ENCODE results near the gene MAP4. TPM values are rescaled to one million over a fixed set of nuclear protein-coding genes. Genes with fewer than 3 reads are reported as not detected.

The MAP4 gene
- total RNA-seq = 160 and 170 TPM in 2 replicates

DNA sequence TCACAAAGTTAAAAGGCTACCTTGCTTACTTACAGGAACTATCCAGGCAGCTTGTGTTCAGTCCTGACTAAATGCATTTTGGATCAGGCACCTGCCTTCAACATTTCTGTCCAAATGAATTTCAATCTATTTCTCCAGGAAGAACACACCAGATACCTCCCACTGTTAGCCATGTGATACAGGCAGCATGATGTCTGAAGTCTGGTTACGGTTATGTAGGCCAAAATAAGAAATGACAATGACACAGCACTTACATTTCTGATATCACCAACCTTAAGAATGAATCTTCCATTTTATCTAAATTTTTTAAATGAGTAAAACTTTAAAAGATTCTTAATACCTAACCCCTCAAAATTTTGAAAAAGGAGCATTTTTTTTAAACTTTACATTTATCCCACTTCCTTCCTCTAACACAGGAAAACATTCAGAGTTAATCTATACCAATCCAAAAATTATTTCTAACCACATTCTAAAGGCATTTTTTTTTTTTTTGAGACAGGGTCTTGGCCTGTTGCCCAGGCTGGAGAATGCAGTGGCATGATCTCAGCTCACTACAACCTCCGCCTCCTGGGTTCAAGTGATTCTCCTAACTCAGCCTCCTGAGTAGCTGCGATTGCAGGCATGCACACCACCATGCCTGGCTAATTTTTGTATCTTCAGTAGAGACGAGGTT, at the start of gene MAP4:
Gene MAP4 (minus strand): TSS at position 116 of the 673 bp plus-strand sequence. CDS start 17,556 bp downstream, outside the sequence.

DNA sequence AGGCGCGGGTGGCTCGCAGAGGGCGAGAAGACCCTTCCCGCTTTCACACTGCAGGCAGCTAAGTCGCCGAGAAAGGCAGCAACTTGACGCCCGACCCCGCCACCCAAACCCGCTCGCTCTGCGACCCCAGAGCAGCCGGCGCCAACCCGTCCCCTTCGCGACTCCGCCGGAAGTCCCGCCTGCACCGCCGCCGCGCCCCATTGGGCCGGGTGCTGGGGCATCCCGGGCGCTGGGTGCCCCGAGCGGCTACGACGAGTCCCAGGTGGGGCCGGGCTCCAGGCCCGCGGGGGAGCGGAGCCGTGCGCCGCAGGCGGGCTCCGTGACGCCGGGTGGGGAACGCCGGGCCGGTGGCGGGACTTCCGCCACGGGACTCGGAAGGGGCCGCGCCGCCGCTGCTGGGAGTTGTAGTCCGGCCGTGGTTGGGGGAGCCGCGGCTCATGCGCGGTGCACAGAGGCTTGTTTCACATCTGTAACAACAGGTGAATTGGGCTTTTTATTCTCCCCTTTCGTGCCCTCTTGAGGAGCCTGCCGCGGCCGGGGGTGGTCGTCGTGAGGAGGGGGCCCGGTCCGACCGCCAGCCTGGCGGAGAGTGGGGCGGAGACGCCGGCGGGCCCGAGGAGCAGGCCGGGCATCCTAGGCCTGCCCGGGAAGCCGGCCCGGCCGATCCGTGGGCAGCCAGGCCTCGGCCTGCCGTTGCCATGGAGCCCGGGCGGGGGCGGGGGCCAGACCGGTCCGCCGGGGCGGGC, 213.3 kb downstream of the MAP4 start, which contains the start of gene DHX30:
Gene DHX30 (plus strand): TSS at position 405 of the 746 bp plus-strand sequence. CDS start 7,546 bp downstream, outside the sequence.

Other genes with a start within 250 kb of the MAP4 start
- 24.0 and 31.9 TPM in 2 replicates for gene SMARCC1, start 234.5 kb downstream of the MAP4 start, total RNA-seq
- gene DHX30, start 213.3 kb downstream of the MAP4 start, total RNA-seq = 51.2 and 61.0 TPM in 2 replicates
- gene CDC25A, start 172.0 kb upstream of the MAP4 start, total RNA-seq = 1.3 and 2.6 TPM in 2 replicates
- not detected in 2 replicates for gene CAMP, start 207.1 kb upstream of the MAP4 start, total RNA-seq
- 4.8 and 5.1 TPM in 2 replicates for gene ZNF589, start 224.7 kb upstream of the MAP4 start, total RNA-seq